Rectal smooth muscle tissue (tissue), 1 donor: ENCODE measurements around the gene SDF2L1.

ENCODE experiments used
- H3K27ac ChIP-seq: one replicate; pipeline ENCODE4 v1.7.0; 2013; ENCODE audit warnings: low read depth, low read length, inconsistent platforms
- H3K27me3 ChIP-seq: one replicate; pipeline ENCODE4 v1.7.0; 2013; ENCODE audit warnings: low read length; ENCODE audit not compliant: control insufficient read depth, insufficient read depth
- H3K36me3 ChIP-seq: one replicate; pipeline ENCODE4 v1.7.0; 2013; ENCODE audit warnings: low read length; ENCODE audit not compliant: control insufficient read depth, insufficient read depth
- H3K4me1 ChIP-seq: one replicate; pipeline ENCODE4 v1.7.0; 2013; ENCODE audit warnings: low read length; ENCODE audit not compliant: control insufficient read depth, insufficient read depth
- H3K4me3 ChIP-seq: one replicate; pipeline ENCODE4 v1.7.0; 2013; ENCODE audit warnings: low read length
- H3K9ac ChIP-seq: one replicate; pipeline ENCODE4 v1.7.0; 2013; ENCODE audit warnings: low read length

Gene SDF2L1

DNA sequence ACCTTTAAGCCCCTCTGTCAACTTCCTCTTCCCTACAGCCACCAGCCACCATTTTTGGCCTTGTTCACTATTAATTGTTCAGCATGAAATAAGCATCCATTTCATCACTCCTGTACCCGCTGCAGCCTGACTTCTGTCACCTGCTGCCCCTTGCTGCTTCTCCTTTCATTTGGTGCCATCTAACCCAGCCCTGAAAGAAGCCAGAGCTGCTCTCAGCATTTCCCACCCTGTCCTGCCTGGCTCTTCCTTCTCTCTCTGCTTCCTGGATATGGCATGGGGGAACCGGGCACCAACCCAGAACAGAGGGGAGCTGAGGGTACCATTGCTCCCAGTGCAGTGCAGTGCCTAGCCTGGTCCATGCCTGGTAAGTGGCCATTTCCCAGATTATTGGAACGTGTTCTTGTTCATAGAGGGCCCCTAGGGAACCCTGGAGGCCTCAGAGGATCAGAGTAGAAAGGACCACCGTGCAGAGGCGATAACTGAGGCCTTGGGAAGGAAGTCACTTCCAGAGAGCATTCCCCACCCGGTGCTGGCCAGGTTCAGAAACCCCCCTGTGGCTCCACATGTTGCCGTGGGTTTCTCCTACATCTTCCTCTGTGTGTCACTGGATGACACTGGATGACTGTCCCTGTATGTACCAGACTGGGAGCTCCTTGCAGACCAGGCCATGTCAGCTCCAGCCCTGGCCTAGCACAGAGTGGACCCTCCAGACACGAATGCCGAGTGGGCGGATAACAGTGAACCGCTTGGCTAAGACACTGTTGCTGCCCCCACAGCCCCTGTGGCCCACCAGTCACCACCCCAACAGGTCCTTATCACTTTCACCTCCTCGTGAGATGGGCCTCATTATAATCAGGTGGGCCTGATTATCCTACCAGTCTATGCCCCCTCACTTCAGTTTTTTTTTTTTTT, 17.0 kb upstream of the SDF2L1 start:
- Histone ChIP-seq H3K27me3 (no peaks in the 10 kb centered on the region), H3K27ac (no peak overlapping the region)

DNA sequence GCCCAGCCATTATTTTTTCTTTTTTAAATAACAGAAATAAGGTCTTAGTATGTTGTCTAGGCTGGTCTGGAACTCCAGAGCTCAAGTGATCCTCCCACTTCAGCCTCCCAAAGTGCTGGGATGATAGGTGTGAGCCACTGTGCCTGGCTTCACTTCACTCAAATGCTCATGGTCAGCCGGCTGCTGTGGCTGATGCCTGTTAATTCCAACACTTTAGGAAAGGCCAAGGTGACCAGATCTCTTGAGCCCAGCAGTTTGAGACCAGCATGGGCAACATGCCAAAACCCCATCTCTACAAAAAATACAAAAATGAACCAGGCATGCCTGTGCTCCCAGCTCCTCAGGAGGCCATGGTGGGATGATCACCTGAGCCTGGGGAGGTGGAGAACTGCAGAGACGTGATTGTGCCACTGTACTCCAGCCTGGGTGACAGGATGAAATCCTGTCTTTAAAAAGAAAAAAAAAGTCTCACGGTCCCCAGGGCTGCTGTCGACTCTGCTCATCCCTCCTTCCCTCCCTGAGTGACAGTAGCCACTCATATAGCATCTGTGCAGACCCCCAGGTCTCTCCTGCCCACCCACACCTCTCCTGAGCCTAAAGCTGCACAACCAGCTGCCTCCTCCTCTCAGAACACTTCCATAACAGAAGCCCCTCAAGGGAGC, 15.9 kb upstream of the SDF2L1 start:
- no peak overlapping the region for H3K9ac ChIP-seq
- peaks cover 3% of the 10 kb centered on the region for H3K36me3 ChIP-seq
- H3K27me3 ChIP-seq, result no peaks in the 10 kb centered on the region
- no peak overlapping the region for H3K27ac ChIP-seq
- H3K4me3 ChIP-seq, result no peak overlapping the region
- peaks cover 4% of the 10 kb centered on the region for H3K4me1 ChIP-seq

More for the DNA sequence above, 17.0 kb upstream of the SDF2L1 start:
- Histone ChIP-seq H3K9ac (no peak overlapping the region), H3K4me1 (peaks cover 4% of the 10 kb centered on the region), H3K4me3 (no peak overlapping the region), H3K36me3 (peaks cover 3% of the 10 kb centered on the region)

DNA sequence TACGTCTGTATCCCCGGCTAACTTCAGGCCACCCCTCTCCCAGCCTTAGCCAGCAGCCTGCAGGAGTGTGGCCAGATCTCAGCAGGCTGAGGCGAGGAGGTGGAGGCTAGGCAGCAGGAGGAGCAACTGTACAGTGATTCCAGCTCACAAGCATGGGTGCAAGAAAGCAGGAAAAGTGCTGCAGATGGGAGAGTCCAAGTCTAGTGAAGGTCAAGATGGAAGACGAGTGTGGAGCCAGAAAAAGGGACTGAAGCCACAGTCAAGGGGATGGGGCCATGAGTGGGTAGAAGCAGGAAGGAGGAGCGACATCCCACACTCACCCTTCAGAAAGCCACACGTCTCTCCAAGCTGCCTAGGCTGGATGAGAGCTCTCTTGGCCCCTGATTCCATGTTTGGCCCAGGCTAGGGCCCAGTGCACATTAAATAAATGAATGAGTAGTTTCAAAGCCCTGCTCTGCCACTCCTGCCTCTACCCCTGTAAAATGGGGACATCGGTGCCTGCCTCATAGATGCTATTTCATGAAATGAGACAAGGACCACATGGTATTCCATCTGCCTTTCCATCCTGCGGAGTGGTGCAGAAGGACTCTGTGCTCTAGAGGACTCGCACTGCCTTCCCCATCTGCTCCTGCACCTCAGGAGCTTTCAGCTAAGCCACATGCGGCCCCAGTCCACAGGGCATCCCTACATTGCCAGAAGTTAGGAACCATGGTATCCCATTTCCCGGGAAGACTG, 15.2 kb upstream of the SDF2L1 start:
- no peak overlapping the region for H3K27ac ChIP-seq
- no peak overlapping the region for H3K4me3 ChIP-seq
- no peaks in the 10 kb centered on the region for H3K27me3 ChIP-seq
- no peak overlapping the region for H3K9ac ChIP-seq
- H3K4me1 ChIP-seq, result peaks cover 4% of the 10 kb centered on the region
- peaks cover 3% of the 10 kb centered on the region for H3K36me3 ChIP-seq

- Histone ChIP-seq H3K27me3 (no peaks in the 10 kb centered on the region), H3K9ac (no peak overlapping the region), H3K4me1 (peaks cover 4% of the 10 kb centered on the region), H3K36me3 (peaks cover 3% of the 10 kb centered on the region), H3K27ac (no peak overlapping the region), H3K4me3 (peak overlapping the region; percentile 94)
These were observed 13.5 kb upstream of the SDF2L1 start for GRCh38 chr22:21628386-21629254.

DNA sequence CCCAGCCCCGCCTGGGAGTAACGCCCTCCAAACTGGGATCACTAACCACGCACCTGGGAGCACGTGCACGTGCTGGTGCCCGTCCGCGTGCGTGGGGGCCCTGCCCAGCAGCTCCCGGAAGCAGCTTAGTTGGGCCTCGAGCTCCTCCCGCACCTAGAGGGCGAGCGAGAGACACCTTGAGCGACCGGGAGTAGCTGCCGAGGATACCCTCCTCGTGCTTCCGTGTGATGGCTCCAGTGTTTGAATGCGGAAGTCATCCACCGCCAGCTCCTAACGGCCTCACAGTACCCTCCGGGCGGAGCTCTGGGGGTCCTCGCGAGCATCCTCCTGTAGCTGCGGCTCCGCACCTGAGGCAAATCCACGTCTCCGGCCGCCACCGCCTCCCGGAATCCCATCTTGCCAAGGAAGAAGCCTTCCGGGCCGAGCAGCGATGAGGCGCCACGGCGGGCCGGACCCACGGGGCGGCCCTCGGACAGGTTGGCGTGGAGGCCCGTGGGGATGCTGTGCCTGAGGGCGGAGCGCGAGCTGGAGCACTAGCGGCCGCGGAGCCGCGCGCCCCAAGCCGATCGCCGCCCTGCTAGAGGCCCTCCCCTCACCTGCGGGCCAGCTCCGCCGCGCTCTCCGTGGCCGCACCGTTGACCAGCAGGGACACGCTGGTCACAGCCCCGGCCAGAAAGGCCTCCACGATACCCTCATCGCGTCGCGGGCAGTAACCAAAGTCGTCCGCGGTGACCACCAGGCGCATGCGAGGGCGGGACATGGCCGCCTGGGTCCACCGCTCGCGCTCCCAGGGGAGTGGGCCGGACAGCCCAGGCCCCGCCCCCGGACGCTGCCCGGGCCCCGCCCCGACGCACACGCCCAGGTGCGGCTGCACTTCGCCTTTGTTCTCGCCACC, 12.6 kb upstream of the SDF2L1 start, which contains the start of gene YDJC:
Gene YDJC (minus strand): TSS at position 768 of the 895 bp plus-strand sequence. CDS start 8 bp downstream, at position 760.
- peak within 1 kb of the TSS; percentile 53 for H3K9ac ChIP-seq
- H3K4me1 ChIP-seq, result peaks cover 4% of the 10 kb centered on the region
- peak within 1 kb of the TSS; percentile 16 for H3K27ac ChIP-seq
- H3K27me3 ChIP-seq, result no peaks in the 10 kb centered on the region
- H3K4me3 ChIP-seq, result peak within 1 kb of the TSS; percentile 94
- H3K36me3 ChIP-seq, result peaks cover 3% of the 10 kb centered on the region

GRCh38 chr22:21631025-21631424, 11.1 kb upstream of the SDF2L1 start:
- H3K27ac ChIP-seq, result no peak overlapping the region
- H3K4me3 ChIP-seq, result no peak overlapping the region
- H3K36me3 ChIP-seq, result peaks cover 3% of the 10 kb centered on the region
- H3K27me3 ChIP-seq, result no peaks in the 10 kb centered on the region
- no peak overlapping the region for H3K9ac ChIP-seq
- peaks cover 4% of the 10 kb centered on the region for H3K4me1 ChIP-seq

DNA sequence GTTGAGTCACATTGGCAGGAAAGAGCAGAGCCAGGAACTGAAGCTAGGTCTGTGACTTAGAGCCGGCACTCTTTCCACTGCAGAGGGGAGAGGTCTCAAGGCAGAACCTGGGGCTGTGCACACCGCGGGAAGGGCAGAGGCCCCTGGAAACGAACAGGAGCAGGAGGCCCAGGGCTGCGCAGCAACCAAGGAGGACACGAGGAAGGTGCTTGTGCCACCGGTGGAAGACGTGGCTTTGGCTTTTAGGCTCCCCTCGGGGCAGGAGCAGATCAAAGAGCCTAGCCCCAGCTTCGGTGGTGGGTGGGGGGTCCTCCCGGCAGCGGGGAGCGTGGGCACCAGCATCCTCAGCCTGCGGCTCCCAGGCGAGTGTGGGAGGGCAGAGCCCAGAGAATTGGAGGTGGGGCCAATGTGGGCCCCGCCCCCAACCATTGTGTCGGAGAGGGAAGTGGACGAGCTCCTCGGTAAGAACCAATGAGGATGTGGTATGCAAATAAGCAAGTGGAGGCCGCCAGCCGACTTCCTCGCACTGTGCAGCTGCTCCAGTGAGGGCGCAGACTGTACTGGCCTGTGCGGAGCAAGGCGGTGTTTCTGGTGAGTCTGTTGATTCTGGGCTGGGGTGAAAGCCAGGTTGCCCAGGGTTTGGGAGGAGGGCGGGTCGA, 9.7 kb upstream of the SDF2L1 start, which contains the start of gene CCDC116:
Gene CCDC116 (plus strand): TSS at position 524 of the 659 bp plus-strand sequence. CDS start 422 bp downstream, outside the sequence.
- H3K4me1 ChIP-seq, result peaks cover 4% of the 10 kb centered on the region
- H3K27ac ChIP-seq, result no peak within 1 kb of the TSS
- H3K4me3 ChIP-seq, result no peak within 1 kb of the TSS
- no peaks in the 10 kb centered on the region for H3K27me3 ChIP-seq
- H3K9ac ChIP-seq, result no peak within 1 kb of the TSS
- H3K36me3 ChIP-seq, result peaks cover 3% of the 10 kb centered on the region

DNA sequence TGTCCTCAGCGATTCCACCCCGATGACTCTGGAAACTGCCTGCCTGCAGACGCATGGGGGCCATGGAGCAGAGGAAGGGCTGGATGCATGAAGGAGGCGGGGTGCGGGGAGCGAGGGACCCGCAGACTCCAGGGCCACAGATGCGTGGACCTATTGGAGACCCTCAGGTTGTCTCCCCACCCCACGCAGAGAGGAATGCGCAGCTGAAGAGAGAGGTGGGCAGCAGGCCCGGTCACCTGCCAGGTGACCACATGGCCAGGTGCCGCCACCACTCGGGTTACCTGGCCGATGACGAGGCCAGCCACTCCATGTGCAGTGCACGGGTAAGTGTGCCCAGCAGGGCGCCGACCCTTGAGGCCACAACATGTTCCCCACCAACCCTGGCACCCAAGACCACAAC, 9.2 kb upstream of the SDF2L1 start:
- peaks cover 3% of the 10 kb centered on the region for H3K36me3 ChIP-seq
- H3K4me3 ChIP-seq, result no peak overlapping the region
- H3K27me3 ChIP-seq, result no peaks in the 10 kb centered on the region
- H3K9ac ChIP-seq, result no peak overlapping the region
- H3K27ac ChIP-seq, result no peak overlapping the region
- H3K4me1 ChIP-seq, result peaks cover 4% of the 10 kb centered on the region

GRCh38 chr22:21633481-21633880, 8.6 kb upstream of the SDF2L1 start:
- Histone ChIP-seq H3K4me3 (no peak overlapping the region), H3K9ac (no peak overlapping the region), H3K27me3 (no peaks in the 10 kb centered on the region), H3K36me3 (no peaks in the 10 kb centered on the region), H3K4me1 (peaks cover 4% of the 10 kb centered on the region), H3K27ac (no peak overlapping the region)

GRCh38 chr22:21634081-21634480, 8.0 kb upstream of the SDF2L1 start:
- no peak overlapping the region for H3K4me3 ChIP-seq
- H3K36me3 ChIP-seq, result no peaks in the 10 kb centered on the region
- H3K4me1 ChIP-seq, result peaks cover under 1% of the 10 kb centered on the region
- no peaks in the 10 kb centered on the region for H3K27me3 ChIP-seq
- no peak overlapping the region for H3K9ac ChIP-seq
- no peak overlapping the region for H3K27ac ChIP-seq
